GM12864 (cell line): Measurements from ENCODE around the gene TMEFF2.
"Not testable (repeated sequence)": the region's sequence is repeated elsewhere in the genome, so short reads cannot be mapped to it uniquely, and the experiment has no call there.

Experiments used
- DNase-seq: peaks from one replicate; pipeline ENCODE4 v3.0.0-alpha.2; 2011; ENCODE audit warnings: low read depth
- H3K4me3 ChIP-seq: 2 replicates; pipeline ENCODE4 v1.5.1; 2011; ENCODE audit warnings: mild to moderate bottlenecking, low read depth, low read length, control low read depth
- TF ChIP-seq, protein P1 (sequence below): IDR thresholded peaks from 2 replicates; pipeline ENCODE4 v1.5.1; 2011; ENCODE audit warnings: low read depth, mild to moderate bottlenecking, moderate library complexity, low read length, control low read depth, inconsistent platforms; ENCODE audit errors: missing control alignments

TMEFF2 gene

DNA sequence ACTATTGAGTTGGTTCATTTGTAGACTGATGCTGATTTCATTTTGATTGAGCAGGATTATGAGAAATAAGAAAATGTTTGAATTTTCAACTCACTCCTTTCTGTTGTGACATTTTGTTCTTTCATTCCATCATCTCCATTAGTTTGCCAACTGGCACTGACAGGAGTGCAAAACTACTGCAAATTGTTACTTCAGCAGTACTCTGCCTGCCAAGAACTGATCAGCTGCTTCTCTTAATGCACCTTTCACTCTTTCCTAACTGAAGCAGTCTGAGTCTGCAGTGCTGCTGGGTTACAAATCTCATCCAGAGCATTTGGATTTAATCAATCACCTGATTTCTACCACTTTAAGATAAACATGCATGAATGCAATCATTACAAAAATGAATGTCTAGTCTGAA, 70.9 kb downstream of the TMEFF2 start:
- TF ChIP-seq, protein P1, sequence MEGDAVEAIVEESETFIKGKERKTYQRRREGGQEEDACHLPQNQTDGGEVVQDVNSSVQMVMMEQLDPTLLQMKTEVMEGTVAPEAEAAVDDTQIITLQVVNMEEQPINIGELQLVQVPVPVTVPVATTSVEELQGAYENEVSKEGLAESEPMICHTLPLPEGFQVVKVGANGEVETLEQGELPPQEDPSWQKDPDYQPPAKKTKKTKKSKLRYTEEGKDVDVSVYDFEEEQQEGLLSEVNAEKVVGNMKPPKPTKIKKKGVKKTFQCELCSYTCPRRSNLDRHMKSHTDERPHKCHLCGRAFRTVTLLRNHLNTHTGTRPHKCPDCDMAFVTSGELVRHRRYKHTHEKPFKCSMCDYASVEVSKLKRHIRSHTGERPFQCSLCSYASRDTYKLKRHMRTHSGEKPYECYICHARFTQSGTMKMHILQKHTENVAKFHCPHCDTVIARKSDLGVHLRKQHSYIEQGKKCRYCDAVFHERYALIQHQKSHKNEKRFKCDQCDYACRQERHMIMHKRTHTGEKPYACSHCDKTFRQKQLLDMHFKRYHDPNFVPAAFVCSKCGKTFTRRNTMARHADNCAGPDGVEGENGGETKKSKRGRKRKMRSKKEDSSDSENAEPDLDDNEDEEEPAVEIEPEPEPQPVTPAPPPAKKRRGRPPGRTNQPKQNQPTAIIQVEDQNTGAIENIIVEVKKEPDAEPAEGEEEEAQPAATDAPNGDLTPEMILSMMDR, result no peak
- DNase-seq, result no peak

DNA sequence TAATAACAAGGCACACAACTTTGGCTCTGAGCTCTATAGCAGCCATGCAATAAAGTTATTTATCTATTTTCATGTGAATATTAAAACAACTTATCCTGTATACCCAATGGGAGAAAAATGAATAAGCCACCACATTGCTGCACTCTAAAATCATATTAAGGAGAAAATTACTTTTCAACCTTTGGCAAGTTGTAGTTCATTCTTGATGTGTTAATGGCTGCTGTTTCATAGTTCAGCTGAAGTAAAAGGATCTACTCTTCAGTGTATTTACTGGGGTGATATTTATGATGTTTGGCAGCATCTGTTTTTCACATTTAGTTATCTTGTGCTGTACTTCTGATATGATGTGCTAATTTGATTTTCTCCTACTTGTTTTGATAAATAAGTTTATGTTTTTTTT, 71.8 kb downstream of the TMEFF2 start:
- no peak overlapping the region for H3K4me3 ChIP-seq
- no peak for DNase-seq
- TF ChIP-seq, protein P1, result no peak

More for the DNA sequence above, 70.9 kb downstream of the TMEFF2 start:
- no peak overlapping the region for H3K4me3 ChIP-seq

DNA sequence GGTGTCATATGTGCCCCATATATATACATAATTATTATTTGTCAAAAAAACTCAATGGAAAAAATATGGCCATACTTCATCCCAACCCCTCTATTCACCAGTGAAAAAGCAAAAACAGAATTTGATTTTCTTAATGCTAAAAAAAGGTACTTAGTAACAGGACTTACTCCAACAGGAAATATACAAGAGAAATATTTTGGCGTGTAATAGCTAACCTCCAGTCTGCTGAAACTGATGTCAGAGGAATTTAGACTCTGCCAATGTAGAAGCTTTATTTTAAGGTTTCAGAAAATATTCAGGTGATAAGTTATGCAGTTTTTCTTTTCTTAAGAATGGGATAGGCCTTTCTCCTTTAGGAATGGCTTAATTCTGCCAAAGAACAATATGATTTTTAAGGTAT, 72.6 kb downstream of the TMEFF2 start:
- H3K4me3 ChIP-seq, result no peak overlapping the region
- TF ChIP-seq, protein P1, result no peak
- DNase-seq, result no peak

DNA sequence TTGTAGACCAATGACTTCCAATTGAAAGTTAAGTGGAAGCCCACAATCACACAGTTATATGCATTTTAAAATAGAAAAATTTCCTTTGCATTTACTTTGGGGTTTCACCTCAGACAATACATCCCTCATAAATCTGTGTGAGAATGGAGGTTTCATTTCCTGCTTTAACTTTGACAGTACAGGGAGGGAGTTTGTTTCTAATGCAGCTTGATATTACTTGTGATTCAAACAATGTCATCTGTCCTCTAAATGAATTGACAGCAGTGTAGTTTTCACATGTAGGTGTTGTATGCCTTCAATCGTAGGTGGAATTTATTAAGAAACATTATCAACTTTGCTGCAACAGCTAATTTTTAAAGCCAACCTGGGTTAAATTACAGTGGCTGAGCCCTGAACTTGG, 75.2 kb downstream of the TMEFF2 start:
- H3K4me3 ChIP-seq, result no peak overlapping the region
- DNase-seq, result no peak
- TF ChIP-seq, protein P1, result no peak

DNA sequence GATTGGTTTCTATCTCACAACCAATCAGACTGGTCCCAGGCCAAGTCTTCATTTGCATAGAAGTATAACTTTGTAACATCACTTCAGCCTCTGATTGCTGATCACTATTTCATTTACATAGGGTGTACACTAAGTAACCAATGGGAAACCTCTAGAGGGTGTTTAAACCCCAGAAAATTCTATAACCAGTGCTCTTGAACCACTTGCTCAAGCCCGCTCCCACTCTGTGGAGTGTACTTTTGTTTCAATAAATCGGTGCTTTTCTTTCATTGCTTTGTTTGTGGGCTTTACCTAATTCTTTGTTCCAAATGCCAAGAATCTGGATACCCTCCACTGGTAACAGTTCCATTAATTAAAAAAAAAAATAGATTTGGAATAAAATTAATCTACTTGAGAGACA, 77.0 kb downstream of the TMEFF2 start:
- TF ChIP-seq, protein P1, result no peak
- no peak for DNase-seq
- H3K4me3 ChIP-seq, result no peak overlapping the region

DNA sequence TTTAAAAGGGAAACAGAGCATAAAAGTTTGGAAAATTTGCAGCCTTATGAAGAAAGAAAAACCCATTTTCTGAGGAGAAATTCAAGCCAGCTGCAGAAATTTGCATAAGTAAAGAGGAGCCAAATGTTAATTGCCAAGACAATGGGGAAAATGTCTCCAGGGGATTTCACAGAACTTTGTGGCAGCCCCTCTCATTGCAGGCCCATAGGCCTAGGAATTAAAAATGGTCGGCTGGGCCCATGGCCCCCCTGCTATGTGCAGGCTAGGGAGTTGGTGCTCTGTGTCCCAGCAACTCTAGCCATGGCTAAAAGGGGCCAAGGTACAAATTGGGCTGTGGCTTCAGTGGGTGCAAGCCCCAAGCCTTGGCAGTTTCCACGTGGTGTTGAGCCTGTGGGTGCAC, 83.2 kb downstream of the TMEFF2 start:
- H3K4me3 ChIP-seq, DNase-seq: not testable (repeated sequence)

DNA sequence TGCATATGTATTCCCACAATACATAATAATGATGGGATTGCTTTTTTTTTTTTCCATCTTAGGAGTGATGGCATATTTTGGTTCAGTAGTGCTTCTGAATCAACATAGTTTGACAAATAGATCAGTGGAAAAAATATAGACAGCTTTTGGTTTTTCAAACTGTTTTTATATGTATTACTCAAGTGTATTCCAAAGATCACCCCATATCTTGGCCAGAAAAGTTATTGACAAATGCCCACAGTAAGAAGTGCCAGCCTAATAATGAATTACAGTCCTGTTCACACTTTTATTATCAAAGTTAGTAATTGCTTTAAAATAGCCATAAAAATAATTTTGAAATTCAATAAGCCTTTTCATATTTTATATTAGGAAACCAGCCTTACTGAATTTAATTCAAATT, 95.0 kb downstream of the TMEFF2 start:
- H3K4me3 ChIP-seq, result no peak overlapping the region
- TF ChIP-seq, protein P1, result no peak
- DNase-seq, result no peak

DNA sequence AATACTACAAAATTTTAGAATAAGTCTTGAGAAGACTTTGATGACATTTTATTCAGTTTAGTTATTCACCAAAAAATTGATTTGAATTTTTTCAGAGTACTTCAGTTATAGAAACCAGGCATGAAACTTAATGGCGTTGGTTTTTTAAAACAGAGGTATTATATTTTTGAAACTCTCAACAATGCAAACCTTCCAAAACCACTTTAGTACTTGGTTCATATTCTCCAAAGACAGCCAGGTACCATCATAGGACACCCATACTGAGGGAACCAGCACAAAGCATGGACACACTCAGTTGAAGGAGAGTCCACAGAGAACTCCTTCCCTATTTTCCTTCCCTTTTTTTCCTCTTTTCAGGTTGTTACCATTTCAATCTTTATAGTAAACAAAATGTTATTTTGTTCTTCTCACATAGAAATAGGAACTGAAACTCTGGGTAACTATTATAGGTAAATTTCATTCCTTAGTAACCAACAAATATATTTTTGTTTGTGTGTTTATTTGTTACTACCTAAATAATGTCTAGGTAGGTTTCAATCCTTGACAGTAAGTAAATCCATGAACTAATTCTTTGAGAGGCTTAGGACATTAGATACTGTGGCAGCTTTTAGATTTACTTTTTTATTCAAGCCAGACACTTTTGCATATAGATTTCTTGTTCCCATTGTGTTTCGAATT, 95.8 kb downstream of the TMEFF2 start:
- TF ChIP-seq, protein P1, result no peak
- DNase-seq, result no peak
- H3K4me3 ChIP-seq, result no peak overlapping the region
